ENCODE measurements around the gene APOC4.

GRCh38 chr19:44939668-44940067 lies 2.4 kb upstream of the APOC4 start:
- no peak for TF ChIP-seq CTCF (IDR thresholded peaks at IDR 0.05; ENCODE audit: low read depth, low read length)
- TF ChIP-seq EZH2phosphoT487 (IDR thresholded peaks at IDR 0.05; ENCODE audit: low read depth), result no peak

Data from OCI-LY3 (cell line).